H9 (cell line): ENCODE data around the gene ATP6AP1. TPM values are rescaled to one million over a fixed set of nuclear protein-coding genes. Genes with fewer than 3 reads are reported as not detected.

Source experiments
- DNase-seq: peaks from one replicate; pipeline ENCODE4 v3.0.0-alpha.2; 2017
- H2AFZ ChIP-seq: one replicate; pipeline ENCODE4 v1.6.1; 2013; ENCODE audit warnings: mild to moderate bottlenecking, low read length, control low read depth, moderate library complexity
- H2AK5ac ChIP-seq: 2 replicates; pipeline ENCODE4 v1.6.1; 2013; ENCODE audit warnings: low read length, control low read depth, mixed read lengths; ENCODE audit not compliant: insufficient read length
- H2BK120ac ChIP-seq: one replicate; pipeline ENCODE4 v1.6.1; 2013; ENCODE audit warnings: low read depth, mild to moderate bottlenecking, low read length, control low read depth, inconsistent platforms; ENCODE audit not compliant: poor library complexity, severe bottlenecking
- H2BK12ac ChIP-seq: 2 replicates; pipeline ENCODE4 v1.6.1; 2013; ENCODE audit warnings: low read length, control low read depth, mixed read lengths, low read depth; ENCODE audit not compliant: insufficient read length
- H2BK15ac ChIP-seq: 2 replicates; pipeline ENCODE4 v1.6.1; 2013; ENCODE audit warnings: low read depth, low read length, control low read depth
- H2BK20ac ChIP-seq: one replicate; pipeline ENCODE4 v1.6.1; 2013; ENCODE audit warnings: low read depth, mild to moderate bottlenecking, low read length, control low read depth, inconsistent platforms; ENCODE audit not compliant: poor library complexity, severe bottlenecking
- H2BK5ac ChIP-seq: 2 replicates; pipeline ENCODE4 v1.6.1; 2013; ENCODE audit warnings: low read length, control low read depth, mixed read lengths; ENCODE audit not compliant: insufficient read length
- H3K14ac ChIP-seq: 2 replicates; pipeline ENCODE4 v1.6.1; 2013; ENCODE audit warnings: low read length, control low read depth; ENCODE audit not compliant: insufficient read depth
- H3K18ac ChIP-seq: 2 replicates; pipeline ENCODE4 v1.6.1; 2013; ENCODE audit warnings: low read depth, mild to moderate bottlenecking, mixed read lengths, low read length, control low read depth; ENCODE audit not compliant: insufficient read length
- H3K23ac ChIP-seq: 2 replicates; pipeline ENCODE4 v1.6.1; 2013; ENCODE audit warnings: low read length, control low read depth, mixed read lengths, low read depth; ENCODE audit not compliant: insufficient read length
- H3K23me2 ChIP-seq: 2 replicates; pipeline ENCODE4 v1.6.1; 2013; ENCODE audit warnings: low read depth, mild to moderate bottlenecking, mixed read lengths, low read length, control low read depth; ENCODE audit not compliant: insufficient read length, poor library complexity, severe bottlenecking
- H3K27ac ChIP-seq: 2 replicates; pipeline ENCODE4 v1.5.1; 2013; ENCODE audit warnings: low read length, control low read depth, mixed read lengths, low read depth; ENCODE audit not compliant: insufficient read length
- H3K27me3 ChIP-seq: 2 replicates; pipeline ENCODE4 v1.6.1; 2013; ENCODE audit warnings: low read length, control low read depth, inconsistent platforms; ENCODE audit not compliant: insufficient read depth
- H3K4ac ChIP-seq: 2 replicates; pipeline ENCODE4 v1.6.1; 2013; ENCODE audit warnings: low read depth, mild to moderate bottlenecking, control low read depth, inconsistent platforms, low read length, moderate library complexity
- H3K4me1 ChIP-seq: 2 replicates; pipeline ENCODE4 v1.6.1; 2013; ENCODE audit warnings: low read length, control low read depth, inconsistent platforms; ENCODE audit not compliant: insufficient read depth
- H3K4me2 ChIP-seq: 2 replicates; pipeline ENCODE4 v1.6.1; 2013; ENCODE audit warnings: low read length, control low read depth, mixed read lengths; ENCODE audit not compliant: insufficient read length, insufficient read depth
- H3K56ac ChIP-seq: 2 replicates; pipeline ENCODE4 v1.6.1; 2013; ENCODE audit warnings: low read depth, mild to moderate bottlenecking, mixed read lengths, low read length, control low read depth; ENCODE audit not compliant: insufficient read length
- H3K79me1 ChIP-seq: 2 replicates; pipeline ENCODE4 v1.6.1; 2013; ENCODE audit warnings: low read depth, mild to moderate bottlenecking, moderate library complexity, low read length, control low read depth, inconsistent platforms; ENCODE audit not compliant: insufficient read depth, poor library complexity, severe bottlenecking
- H3K79me2 ChIP-seq: 2 replicates; pipeline ENCODE4 v1.6.1; 2013; ENCODE audit warnings: low read length, control low read depth, inconsistent platforms; ENCODE audit not compliant: insufficient read depth
- H3K9ac ChIP-seq: 2 replicates; pipeline ENCODE4 v1.6.1; 2013; ENCODE audit warnings: low read length, control low read depth, mixed read lengths; ENCODE audit not compliant: insufficient read length; ENCODE audit errors: extremely low read depth
- H3K9me3 ChIP-seq: one replicate; pipeline ENCODE4 v1.6.1; 2013; ENCODE audit warnings: low read depth, low read length, inconsistent platforms; ENCODE audit not compliant: control insufficient read depth
- H3T11ph ChIP-seq: one replicate; pipeline ENCODE4 v1.6.1; 2013; ENCODE audit warnings: mild to moderate bottlenecking, low read length, control low read depth, inconsistent platforms
- H4K20me1 ChIP-seq: one replicate; pipeline ENCODE4 v1.6.1; 2013; ENCODE audit not compliant: control insufficient read depth, insufficient read length, insufficient read depth
- H4K5ac ChIP-seq: 2 replicates; pipeline ENCODE4 v1.6.1; 2013; ENCODE audit warnings: low read depth, mild to moderate bottlenecking, mixed read lengths, low read length, control low read depth; ENCODE audit not compliant: insufficient read length
- H4K8ac ChIP-seq: replicated peaks from 2 replicates; pipeline ENCODE4 v1.6.1; 2013; ENCODE audit warnings: low read length, control low read depth, mixed read lengths, low read depth; ENCODE audit not compliant: insufficient read length
- H4K91ac ChIP-seq: 2 replicates; pipeline ENCODE4 v1.6.1; 2013; ENCODE audit warnings: low read depth, mild to moderate bottlenecking, moderate library complexity, mixed read lengths, low read length, control low read depth; ENCODE audit not compliant: insufficient read length
- H3K27ac Mint-ChIP-seq, 3 experiments: 2 replicates in 2 of 3; 3 replicates in 1 of 3; pipeline ENCODE4 v1.8.0; 2020 to 2021; ENCODE audit warnings: mixed read lengths in 3 of 3, mild to moderate bottlenecking in 1 of 3, moderate library complexity in 1 of 3
- H3K27me3 Mint-ChIP-seq: 2 replicates; pipeline ENCODE4 v1.8.0; 2021; ENCODE audit warnings: low read depth, mild to moderate bottlenecking, moderate library complexity, mixed read lengths
- H3K36me3 Mint-ChIP-seq, 3 experiments: 2 replicates in 2 of 3; 3 replicates in 1 of 3; pipeline ENCODE4 v1.8.0; 2020 to 2021; ENCODE audit warnings: low read depth in 3 of 3, mixed read lengths in 3 of 3; ENCODE audit not compliant: insufficient read depth in 1 of 3
- H3K4me1 Mint-ChIP-seq, 2 experiments: 2 replicates each; pipeline ENCODE4 v1.8.0; 2020; ENCODE audit warnings: mixed read lengths in 2 of 2
- H3K4me3 Mint-ChIP-seq, 2 experiments: 2 replicates in 1 of 2; 3 replicates in 1 of 2; pipeline ENCODE4 v1.8.0; 2020 to 2021; ENCODE audit warnings: mild to moderate bottlenecking in 2 of 2, mixed read lengths in 2 of 2, moderate library complexity in 1 of 2
- H3K9me3 Mint-ChIP-seq, 2 experiments: 2 replicates in 1 of 2; 3 replicates in 1 of 2; pipeline ENCODE4 v1.8.0; 2020; ENCODE audit warnings: mild to moderate bottlenecking in 2 of 2, mixed read lengths in 2 of 2, moderate library complexity in 1 of 2
- WGBS: extraction: QIAGEN DNeasy Blood & Tissue Kit; methylation state at CpG from one replicate; pipeline ENCODE4 v1.1.7; 2013; ENCODE audit warnings: missing lambda C conversion rate, low lambda C conversion rate, mixed read lengths; ENCODE audit not compliant: insufficient read length; ENCODE audit errors: extremely low coverage; 5-methylcytosine and 5-hydroxymethylcytosine counted together
- total RNA-seq: library from RNA; stranded (reverse); gene quantifications from 2 replicates; pipeline ENCODE4 v1.2.1, GENCODE V29; 2021
- TF ChIP-seq, protein P1 (sequence below): fragments of 200-600 bp; sonication (generic); conservative IDR thresholded peaks from 3 replicates; pipeline ENCODE4 v1.8.0; 2021; ENCODE audit warnings: antibody characterized with exemption, mild to moderate bottlenecking

The ATP6AP1 gene
- total RNA-seq, 1 experiment from 2014 or later, result 45.6 TPM

DNA sequence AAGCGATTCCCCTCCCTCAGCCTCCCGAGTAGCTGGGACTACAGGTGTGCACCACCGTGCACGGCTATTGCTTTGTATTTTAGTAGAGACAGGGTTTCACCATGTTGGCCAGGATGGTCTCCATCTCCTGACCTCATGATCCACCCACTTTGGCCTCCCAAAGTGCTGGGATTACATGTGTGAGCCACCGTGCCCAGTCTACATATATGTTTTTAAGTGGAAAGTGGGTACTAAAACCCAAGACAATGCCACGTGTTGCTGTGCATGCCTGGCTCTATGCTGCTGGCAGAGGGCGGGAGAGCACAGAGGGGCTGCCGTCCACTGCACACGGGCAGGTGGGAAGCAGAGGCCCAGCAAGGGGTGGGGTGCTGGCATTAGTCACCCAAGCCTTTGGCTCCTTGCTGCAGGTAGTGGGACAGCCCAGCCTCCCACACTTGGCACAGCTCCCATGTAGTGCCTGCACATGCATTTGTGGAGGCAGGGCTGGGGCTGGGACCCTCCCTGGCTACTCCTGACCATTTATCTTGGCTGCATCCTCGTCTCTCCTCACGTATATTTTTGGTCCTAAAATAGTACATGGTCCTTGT, 45.9 kb upstream of the ATP6AP1 start:
- Histone ChIP-seq H4K20me1 (no peaks in the 10 kb centered on the region), H2AFZ (no peak overlapping the region), H2BK12ac (no peak overlapping the region), H2BK20ac (no peak overlapping the region), H3K14ac (no peak overlapping the region), H3K79me2 (no peaks in the 10 kb centered on the region; the same call in 1 of the 2 replicates), H3K23me2 (peaks cover 9% of the 10 kb centered on the region), H4K91ac (no peak overlapping the region), H2BK15ac (no peak overlapping the region), H3K27me3 (no peaks in the 10 kb centered on the region), H3K4me2 (no peak overlapping the region), H2BK120ac (no peak overlapping the region), H3K9me3 (peaks cover 14% of the 10 kb centered on the region), H2BK5ac (no peak overlapping the region), H4K8ac (no peak overlapping the region), H3K18ac (no peak overlapping the region), H3K79me1 (no peaks in the 10 kb centered on the region), H3K56ac (no peak overlapping the region), H3T11ph (no peak overlapping the region), H3K27ac (no peak overlapping the region), H4K5ac (no peak overlapping the region), H3K4ac (no peak overlapping the region), H2AK5ac (no peak overlapping the region), H3K23ac (no peak overlapping the region), H3K9ac (no peak overlapping the region), H3K4me1 (no peaks in the 10 kb centered on the region; the same call in 1 of the 2 replicates)
- no peak overlapping the region for H3K4me3 Mint-ChIP-seq
- no CpG with 5 or more reads among the region's 11 CpGs for WGBS
- TF ChIP-seq, protein P1, sequence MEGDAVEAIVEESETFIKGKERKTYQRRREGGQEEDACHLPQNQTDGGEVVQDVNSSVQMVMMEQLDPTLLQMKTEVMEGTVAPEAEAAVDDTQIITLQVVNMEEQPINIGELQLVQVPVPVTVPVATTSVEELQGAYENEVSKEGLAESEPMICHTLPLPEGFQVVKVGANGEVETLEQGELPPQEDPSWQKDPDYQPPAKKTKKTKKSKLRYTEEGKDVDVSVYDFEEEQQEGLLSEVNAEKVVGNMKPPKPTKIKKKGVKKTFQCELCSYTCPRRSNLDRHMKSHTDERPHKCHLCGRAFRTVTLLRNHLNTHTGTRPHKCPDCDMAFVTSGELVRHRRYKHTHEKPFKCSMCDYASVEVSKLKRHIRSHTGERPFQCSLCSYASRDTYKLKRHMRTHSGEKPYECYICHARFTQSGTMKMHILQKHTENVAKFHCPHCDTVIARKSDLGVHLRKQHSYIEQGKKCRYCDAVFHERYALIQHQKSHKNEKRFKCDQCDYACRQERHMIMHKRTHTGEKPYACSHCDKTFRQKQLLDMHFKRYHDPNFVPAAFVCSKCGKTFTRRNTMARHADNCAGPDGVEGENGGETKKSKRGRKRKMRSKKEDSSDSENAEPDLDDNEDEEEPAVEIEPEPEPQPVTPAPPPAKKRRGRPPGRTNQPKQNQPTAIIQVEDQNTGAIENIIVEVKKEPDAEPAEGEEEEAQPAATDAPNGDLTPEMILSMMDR, result no peak
- H3K9me3 Mint-ChIP-seq, result peaks cover 36 to 41% of the 10 kb centered on the region in 2 experiments
- peak overlapping the region in 1 of 3 experiments; percentile 91; a peak in 1 of 7 replicates for H3K27ac Mint-ChIP-seq
- H3K36me3 Mint-ChIP-seq, result peaks cover 15 to 29% (median 22%) of the 10 kb centered on the region in 3 experiments
- DNase-seq, result no peak
- H3K27me3 Mint-ChIP-seq, result peaks cover 2% of the 10 kb centered on the region; the same call in 1 of the 2 replicates
- H3K4me1 Mint-ChIP-seq, result peaks cover 17 to 33% of the 10 kb centered on the region in 2 experiments
